ENCODE measurements around the gene COBLL1.

The COBLL1 gene

DNA sequence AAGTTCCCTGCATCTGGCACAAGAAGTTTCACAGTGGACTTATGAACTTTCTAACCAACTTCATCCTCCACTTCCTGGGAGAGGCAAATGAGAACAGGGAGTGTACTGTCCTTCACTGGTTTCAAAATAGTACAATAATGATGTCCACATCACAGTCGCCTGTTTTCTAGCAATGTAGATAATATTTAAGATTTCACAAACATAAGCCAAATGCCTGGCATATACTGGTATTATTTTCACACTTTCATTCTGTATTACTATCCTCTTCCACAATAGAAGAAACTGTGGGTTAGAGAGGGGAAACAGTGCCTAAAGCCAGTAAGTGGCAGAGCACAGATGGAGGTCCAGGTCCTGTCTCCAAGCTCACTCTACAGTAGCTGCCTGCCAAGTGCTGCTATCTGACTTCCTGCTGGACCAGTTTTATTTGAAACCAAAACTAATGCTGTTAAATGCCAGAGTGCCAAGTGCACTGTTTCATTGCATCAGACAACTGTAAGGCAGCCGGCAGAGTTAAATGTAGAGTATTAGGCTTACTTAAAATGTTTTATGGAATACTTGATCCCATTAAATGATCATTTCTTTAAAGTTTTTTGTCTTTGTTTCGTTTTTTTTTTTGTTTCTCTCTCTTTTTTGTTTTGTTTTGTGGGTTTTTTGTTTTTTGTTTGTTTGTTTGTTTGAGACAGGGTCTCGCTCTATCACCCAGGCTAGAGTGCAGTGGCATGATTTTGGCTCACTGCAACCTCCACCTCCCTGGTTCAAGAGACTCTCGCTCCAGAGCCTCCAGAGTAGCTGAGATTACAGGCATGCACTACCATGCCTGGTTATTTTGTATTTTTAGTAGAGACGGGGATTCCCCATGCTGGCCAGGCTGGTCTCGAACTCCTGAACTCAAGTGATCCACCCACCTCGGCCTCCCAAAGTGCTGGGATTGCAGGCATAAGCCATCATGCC, 15.1 kb downstream of the COBLL1 start:
- in situ Hi-C loops (cut with HindIII; ENCODE audit: low sequenced_read_pairs) = no loop called here

DNA sequence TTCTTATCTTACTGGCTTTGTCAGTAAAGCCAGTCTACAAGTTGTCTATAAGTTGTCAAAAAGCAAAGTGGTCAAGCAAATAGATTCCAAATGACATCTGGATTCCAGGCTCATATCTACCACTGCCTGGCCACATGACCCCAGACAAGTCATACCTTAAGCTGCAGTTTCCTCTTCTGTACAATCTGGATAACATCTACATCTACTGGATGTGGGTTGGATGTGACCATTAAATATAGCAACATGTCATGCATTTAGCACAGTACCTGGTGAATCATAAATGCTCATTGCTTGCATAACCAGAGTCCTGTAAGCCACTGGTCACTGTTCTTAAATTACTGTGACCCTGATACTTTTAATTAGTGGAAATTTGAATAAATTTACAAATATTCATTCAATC, 16.8 kb downstream of the COBLL1 start:
- in situ Hi-C loops (cut with HindIII; ENCODE audit: low sequenced_read_pairs) = no loop called here

DNA sequence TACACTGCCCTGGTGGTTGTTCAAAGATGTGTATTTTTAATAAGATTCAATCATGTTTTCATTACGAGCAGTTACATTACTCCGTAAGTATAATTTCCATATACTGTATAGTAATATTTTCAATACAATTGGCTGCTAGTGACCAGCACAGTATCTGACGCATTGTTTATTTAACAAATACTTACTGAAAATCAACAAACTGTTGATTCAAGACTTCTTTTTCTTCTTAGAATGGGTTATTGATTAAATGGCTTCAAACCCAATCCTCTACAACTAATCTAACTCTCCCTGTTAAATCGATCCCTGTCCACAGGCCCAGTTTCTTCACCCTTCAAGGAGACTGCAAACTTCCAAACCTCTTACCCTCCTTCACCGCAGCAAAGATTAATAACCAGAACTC, 18.5 kb downstream of the COBLL1 start:
- in situ Hi-C loops (cut with HindIII; ENCODE audit: low sequenced_read_pairs) = no loop called here

DNA sequence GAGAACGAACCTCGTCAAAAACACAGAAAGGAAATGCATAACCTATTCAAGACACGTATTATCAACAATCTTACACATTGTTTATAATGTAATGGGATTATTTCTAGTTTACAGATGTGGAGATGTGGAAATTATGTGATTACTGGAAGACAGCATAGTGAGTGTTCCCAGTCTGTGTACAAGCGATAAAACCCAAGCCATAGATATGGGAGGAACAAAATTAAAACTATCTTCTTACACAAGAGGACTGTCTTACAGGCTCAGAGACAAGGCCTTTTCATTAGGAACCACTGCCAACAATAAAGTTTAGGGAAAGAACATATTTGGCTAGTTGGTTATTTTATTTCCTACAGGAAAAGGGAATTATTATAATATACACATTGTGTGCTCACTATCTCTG, 20.3 kb downstream of the COBLL1 start:
- in situ Hi-C loops (cut with HindIII; ENCODE audit: low sequenced_read_pairs) = no loop called here

GRCh38 chr2:164818149-164819136, 23.2 kb downstream of the COBLL1 start:
- in situ Hi-C loops (cut with HindIII; ENCODE audit: low sequenced_read_pairs) = no loop called here

- in situ Hi-C loops (cut with HindIII; ENCODE audit: low sequenced_read_pairs) = no loop called here
These were observed 24.7 kb downstream of the COBLL1 start for GRCh38 chr2:164816900-164817299.

DNA sequence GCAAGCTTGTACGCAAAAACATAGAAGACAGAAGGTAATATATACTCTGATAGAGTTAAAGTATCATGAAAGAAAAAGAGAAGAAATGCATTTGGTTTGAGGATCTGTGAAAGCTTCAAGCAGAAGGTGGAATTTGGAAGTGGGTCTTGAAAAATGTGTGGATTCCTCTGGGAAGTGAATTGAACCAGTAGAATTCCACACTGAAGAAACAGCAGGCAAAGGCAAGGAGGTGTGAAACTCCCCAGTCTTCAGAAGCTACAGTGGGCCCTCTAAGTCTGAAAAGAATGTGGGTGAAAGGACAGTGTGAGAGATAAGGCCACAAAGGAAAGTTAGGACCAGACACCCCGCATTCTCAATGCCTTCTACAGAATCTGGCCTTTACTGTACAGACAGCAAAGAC, 25.6 kb downstream of the COBLL1 start:
- in situ Hi-C loops (cut with HindIII; ENCODE audit: low sequenced_read_pairs) = no loop called here

- in situ Hi-C loops (cut with HindIII; ENCODE audit: low sequenced_read_pairs) = no loop called here
These were observed 26.4 kb downstream of the COBLL1 start for GRCh38 chr2:164815071-164815793.

GRCh38 chr2:164813535-164813934, 28.1 kb downstream of the COBLL1 start:
- in situ Hi-C loops (cut with HindIII; ENCODE audit: low sequenced_read_pairs) = loop anchor here (5.0 kb wide), 1 partner anchor 36 kb away; no protein-coding TSS in a partner anchor

GRCh38 chr2:164812378-164812777, 29.2 kb downstream of the COBLL1 start:
- in situ Hi-C loops (cut with HindIII; ENCODE audit: low sequenced_read_pairs) = loop anchor here (5.0 kb wide), 1 partner anchor 35 kb away; no protein-coding TSS in a partner anchor

DNA sequence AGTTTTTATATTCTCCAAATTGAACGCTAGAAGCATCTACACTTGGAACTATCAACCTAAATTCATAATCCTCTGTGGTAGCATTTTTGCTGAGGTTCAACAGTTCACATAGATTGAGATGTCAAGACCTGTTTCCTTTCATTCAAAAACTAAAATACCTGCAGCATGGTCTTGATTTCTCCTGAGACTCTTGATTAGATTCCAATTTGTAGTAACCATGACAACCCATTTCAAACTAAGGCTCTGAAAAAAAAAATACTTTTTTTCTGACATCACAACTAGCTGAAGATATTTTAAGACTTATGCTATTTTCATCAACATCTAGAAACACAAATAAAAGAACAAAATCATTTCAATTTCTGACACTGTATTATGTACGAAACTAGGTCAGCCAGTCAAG, 29.8 kb downstream of the COBLL1 start:
- in situ Hi-C loops (cut with HindIII; ENCODE audit: low sequenced_read_pairs) = loop anchor here (5.0 kb wide), 1 partner anchor 35 kb away; no protein-coding TSS in a partner anchor

DNA sequence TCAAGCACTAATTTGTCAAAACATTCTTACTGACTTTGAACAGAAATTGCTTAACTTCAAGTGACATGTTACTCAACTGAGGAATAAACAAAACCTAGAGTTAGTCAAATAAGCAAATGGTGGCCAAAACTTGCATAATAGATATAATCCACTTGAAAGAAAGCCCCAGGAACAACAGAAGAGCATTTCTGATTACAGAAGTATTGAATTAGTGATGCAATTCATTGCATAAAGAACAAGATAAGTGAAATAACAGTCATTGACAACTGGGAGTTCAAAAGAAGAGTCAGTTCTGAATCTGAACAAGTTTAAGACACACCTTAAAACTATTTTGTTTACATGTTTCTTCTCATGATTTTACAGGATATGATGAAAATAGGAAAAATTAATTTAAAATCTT, 30.8 kb downstream of the COBLL1 start:
- in situ Hi-C loops (cut with HindIII; ENCODE audit: low sequenced_read_pairs) = loop anchor here (5.0 kb wide), 1 partner anchor 34 kb away; no protein-coding TSS in a partner anchor

- in situ Hi-C loops (cut with HindIII; ENCODE audit: low sequenced_read_pairs) = no loop called here
These were observed 32.8 kb downstream of the COBLL1 start for GRCh38 chr2:164808776-164809175.

GRCh38 chr2:164803776-164804466, 37.7 kb downstream of the COBLL1 start:
- in situ Hi-C loops (cut with HindIII; ENCODE audit: low sequenced_read_pairs) = no loop called here

GRCh38 chr2:164802095-164802707, 39.4 kb downstream of the COBLL1 start:
- in situ Hi-C loops (cut with HindIII; ENCODE audit: low sequenced_read_pairs) = no loop called here

- in situ Hi-C loops (cut with HindIII; ENCODE audit: low sequenced_read_pairs) = no loop called here
These were observed 41.1 kb downstream of the COBLL1 start for GRCh38 chr2:164800572-164800971.

DNA sequence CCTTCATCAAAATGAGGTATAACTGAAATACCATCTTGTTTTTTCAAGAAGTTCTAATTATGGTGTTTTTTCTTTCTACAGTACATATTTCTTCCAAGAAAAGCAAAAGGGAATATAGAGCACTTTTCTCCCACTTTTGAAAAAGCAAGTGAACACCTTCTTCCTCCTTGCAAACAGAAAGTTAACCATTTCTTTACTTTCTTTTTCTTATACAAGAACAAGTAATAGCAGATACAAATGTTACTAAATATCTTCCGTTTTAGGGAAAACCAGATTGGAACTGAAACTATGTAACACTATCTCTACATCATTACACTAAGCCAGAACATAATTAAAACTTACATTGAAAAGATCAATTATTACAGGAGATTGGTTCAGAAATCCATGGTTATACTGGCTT, 44.0 kb downstream of the COBLL1 start:
- in situ Hi-C loops (cut with HindIII; ENCODE audit: low sequenced_read_pairs) = no loop called here

DNA sequence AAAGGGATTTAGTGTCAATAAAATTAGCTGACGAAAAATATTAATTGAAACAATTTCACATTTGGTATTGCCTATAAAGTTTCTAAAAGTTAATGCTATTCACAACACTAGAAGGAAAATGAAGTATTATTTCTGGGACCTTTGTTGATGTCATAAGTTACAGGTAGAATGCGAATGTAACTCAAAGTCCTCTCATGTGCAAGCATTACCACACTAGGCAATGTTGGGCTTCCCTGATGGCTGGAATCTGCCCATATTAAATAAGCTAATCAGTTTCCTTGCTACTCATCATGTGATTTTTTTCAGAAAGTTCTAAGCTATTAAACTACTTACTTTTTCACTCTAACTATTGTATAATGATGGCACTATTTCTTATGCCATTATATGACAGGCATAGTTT, 44.6 kb downstream of the COBLL1 start:
- in situ Hi-C loops (cut with HindIII; ENCODE audit: low sequenced_read_pairs) = no loop called here

- in situ Hi-C loops (cut with HindIII; ENCODE audit: low sequenced_read_pairs) = no loop called here
These were observed 47.0 kb downstream of the COBLL1 start for GRCh38 chr2:164794432-164795231.

Data from endothelial cell of hepatic sinusoid (primary cell).